Measurements from ENCODE around the gene EEF1A2. TPM values are rescaled to one million over a fixed set of nuclear protein-coding genes. Genes with fewer than 3 reads are reported as not detected.

EEF1A2 gene
- total and polyA plus RNA-seq, 4 donors: 0.05 to 0.12 TPM; not detected in 2

DNA sequence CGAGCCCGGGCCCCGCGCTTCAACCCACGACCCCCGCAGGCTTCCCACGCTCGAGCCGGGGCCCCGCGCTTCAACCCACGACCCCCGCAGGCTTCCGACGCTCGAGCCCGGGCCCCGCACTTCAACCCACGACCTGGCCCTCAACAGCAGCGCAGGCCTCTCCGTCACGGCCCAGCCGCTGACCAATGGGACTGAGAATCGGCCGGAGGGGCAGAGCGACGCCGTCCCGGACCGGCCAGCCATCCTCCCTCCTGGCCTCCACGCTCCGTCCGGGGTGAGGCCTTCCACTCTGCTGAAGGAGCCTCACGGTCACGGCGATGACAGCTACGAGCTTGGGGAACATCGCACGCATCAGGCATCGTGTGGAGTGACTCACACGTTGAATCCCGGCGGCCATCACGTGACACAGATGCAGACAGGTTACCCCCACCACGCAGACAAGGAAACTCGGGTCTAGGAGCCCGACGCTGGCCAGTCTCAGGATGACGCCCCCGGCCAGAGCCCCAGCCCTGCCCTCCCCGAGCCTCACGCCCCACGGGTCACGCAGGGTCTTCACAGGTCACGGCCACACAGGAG lies 32.5 kb downstream of the EEF1A2 start:
- no peak for TF ChIP-seq NR2F2 (IDR thresholded peaks at IDR 0.05)
- no peak for TF ChIP-seq RAD21 (IDR thresholded peaks at IDR 0.05)
- no peak for TF ChIP-seq RXRA (IDR thresholded peaks at IDR 0.05)
- TF ChIP-seq, protein P1, sequence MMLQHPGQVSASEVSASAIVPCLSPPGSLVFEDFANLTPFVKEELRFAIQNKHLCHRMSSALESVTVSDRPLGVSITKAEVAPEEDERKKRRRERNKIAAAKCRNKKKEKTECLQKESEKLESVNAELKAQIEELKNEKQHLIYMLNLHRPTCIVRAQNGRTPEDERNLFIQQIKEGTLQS (IDR thresholded peaks at IDR 0.05): no peak
- TF ChIP-seq, protein P2, sequence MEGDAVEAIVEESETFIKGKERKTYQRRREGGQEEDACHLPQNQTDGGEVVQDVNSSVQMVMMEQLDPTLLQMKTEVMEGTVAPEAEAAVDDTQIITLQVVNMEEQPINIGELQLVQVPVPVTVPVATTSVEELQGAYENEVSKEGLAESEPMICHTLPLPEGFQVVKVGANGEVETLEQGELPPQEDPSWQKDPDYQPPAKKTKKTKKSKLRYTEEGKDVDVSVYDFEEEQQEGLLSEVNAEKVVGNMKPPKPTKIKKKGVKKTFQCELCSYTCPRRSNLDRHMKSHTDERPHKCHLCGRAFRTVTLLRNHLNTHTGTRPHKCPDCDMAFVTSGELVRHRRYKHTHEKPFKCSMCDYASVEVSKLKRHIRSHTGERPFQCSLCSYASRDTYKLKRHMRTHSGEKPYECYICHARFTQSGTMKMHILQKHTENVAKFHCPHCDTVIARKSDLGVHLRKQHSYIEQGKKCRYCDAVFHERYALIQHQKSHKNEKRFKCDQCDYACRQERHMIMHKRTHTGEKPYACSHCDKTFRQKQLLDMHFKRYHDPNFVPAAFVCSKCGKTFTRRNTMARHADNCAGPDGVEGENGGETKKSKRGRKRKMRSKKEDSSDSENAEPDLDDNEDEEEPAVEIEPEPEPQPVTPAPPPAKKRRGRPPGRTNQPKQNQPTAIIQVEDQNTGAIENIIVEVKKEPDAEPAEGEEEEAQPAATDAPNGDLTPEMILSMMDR (IDR thresholded peaks at IDR 0.05; ENCODE audit: low read depth, low read length, missing input control): no peak
- TF ChIP-seq, protein P3, sequence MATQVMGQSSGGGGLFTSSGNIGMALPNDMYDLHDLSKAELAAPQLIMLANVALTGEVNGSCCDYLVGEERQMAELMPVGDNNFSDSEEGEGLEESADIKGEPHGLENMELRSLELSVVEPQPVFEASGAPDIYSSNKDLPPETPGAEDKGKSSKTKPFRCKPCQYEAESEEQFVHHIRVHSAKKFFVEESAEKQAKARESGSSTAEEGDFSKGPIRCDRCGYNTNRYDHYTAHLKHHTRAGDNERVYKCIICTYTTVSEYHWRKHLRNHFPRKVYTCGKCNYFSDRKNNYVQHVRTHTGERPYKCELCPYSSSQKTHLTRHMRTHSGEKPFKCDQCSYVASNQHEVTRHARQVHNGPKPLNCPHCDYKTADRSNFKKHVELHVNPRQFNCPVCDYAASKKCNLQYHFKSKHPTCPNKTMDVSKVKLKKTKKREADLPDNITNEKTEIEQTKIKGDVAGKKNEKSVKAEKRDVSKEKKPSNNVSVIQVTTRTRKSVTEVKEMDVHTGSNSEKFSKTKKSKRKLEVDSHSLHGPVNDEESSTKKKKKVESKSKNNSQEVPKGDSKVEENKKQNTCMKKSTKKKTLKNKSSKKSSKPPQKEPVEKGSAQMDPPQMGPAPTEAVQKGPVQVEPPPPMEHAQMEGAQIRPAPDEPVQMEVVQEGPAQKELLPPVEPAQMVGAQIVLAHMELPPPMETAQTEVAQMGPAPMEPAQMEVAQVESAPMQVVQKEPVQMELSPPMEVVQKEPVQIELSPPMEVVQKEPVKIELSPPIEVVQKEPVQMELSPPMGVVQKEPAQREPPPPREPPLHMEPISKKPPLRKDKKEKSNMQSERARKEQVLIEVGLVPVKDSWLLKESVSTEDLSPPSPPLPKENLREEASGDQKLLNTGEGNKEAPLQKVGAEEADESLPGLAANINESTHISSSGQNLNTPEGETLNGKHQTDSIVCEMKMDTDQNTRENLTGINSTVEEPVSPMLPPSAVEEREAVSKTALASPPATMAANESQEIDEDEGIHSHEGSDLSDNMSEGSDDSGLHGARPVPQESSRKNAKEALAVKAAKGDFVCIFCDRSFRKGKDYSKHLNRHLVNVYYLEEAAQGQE (IDR thresholded peaks at IDR 0.05): no peak
- TF ChIP-seq JUND (IDR thresholded peaks at IDR 0.05): no peak
- TF ChIP-seq, protein P4, sequence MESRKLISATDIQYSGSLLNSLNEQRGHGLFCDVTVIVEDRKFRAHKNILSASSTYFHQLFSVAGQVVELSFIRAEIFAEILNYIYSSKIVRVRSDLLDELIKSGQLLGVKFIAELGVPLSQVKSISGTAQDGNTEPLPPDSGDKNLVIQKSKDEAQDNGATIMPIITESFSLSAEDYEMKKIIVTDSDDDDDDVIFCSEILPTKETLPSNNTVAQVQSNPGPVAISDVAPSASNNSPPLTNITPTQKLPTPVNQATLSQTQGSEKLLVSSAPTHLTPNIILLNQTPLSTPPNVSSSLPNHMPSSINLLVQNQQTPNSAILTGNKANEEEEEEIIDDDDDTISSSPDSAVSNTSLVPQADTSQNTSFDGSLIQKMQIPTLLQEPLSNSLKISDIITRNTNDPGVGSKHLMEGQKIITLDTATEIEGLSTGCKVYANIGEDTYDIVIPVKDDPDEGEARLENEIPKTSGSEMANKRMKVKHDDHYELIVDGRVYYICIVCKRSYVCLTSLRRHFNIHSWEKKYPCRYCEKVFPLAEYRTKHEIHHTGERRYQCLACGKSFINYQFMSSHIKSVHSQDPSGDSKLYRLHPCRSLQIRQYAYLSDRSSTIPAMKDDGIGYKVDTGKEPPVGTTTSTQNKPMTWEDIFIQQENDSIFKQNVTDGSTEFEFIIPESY (IDR thresholded peaks at IDR 0.05): no peak
- TF ChIP-seq, protein P5, sequence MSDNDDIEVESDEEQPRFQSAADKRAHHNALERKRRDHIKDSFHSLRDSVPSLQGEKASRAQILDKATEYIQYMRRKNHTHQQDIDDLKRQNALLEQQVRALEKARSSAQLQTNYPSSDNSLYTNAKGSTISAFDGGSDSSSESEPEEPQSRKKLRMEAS (IDR thresholded peaks at IDR 0.05): no peak
- TF ChIP-seq YY1 (IDR thresholded peaks at IDR 0.05): no peak
- TF ChIP-seq TAF1 (conservative IDR thresholded peaks at IDR 0.05): no peak
- TF ChIP-seq GABPA (IDR thresholded peaks at IDR 0.05 in 1 of 2, conservative IDR thresholded peaks at IDR 0.05 in 1 of 2): no peak
- no peak overlapping the region for H3K9ac ChIP-seq (ENCODE audit: low read depth in 1 of 2, low read length in 2 of 2)
- WGBS: 80% methylated on average over 55 of the region's 55 CpGs
- no peak for DNase-seq (ENCODE audit: low spot score)
- no peak overlapping the region for H3K4me3 ChIP-seq (ENCODE audit: low read depth in 1 of 3, low read length in 3 of 3)
- H3K36me3 ChIP-seq (ENCODE audit: control insufficient read depth in 4 of 4, insufficient read depth in 3 of 4, low read depth in 1 of 4, low read length in 3 of 4): no peaks in the 10 kb centered on the region
- H3K27me3 ChIP-seq (ENCODE audit: control insufficient read depth in 4 of 4, insufficient read depth in 4 of 4, low read length in 3 of 4): peaks cover 3 to 8% (median 5%) of the 10 kb centered on the region in 4 donors
- H3K27ac ChIP-seq (ENCODE audit: low read depth in 1 of 2, low read length in 2 of 2): no peak overlapping the region
- no peaks in the 10 kb centered on the region for H3K9me3 ChIP-seq (ENCODE audit: control insufficient read depth in 4 of 4, low read length in 3 of 4)
- H3K4me1 ChIP-seq (ENCODE audit: control insufficient read depth in 4 of 4, insufficient read depth in 4 of 4, low read length in 3 of 4): peaks cover 0 to under 1% (median 0%) of the 10 kb centered on the region in 4 donors
